Middle frontal gyrus (tissue), 1 donor: ENCODE results near the gene DBF4.
A peak's percentile ranks its signal among the peaks of the same experiment; 100 is the strongest.
"Not testable (repeated sequence)": the region's sequence is repeated elsewhere in the genome, so short reads cannot be mapped to it uniquely, and the experiment has no call there.

Source experiments
- DNase-seq: peaks from one replicate; pipeline ENCODE4 v3.0.0-alpha.2; 2015; ENCODE audit warnings: low spot score; ENCODE audit errors: extremely low spot score

DBF4 gene

GRCh38 chr7:87876040-87876868 is at the start of gene DBF4, which contains the start of gene SLC25A40:
Gene DBF4 (plus strand): TSS chr7:87876493. CDS start chr7:87876733, 240 bp downstream.
Gene SLC25A40 (minus strand): TSS chr7:87876360. CDS start chr7:87858727, 17,633 bp downstream.
- DNase-seq: peak; percentile 83

- DNase-seq: not testable (repeated sequence)
These were observed 47.9 kb upstream of the DBF4 start for GRCh38 chr7:87828383-87828782.

GRCh38 chr7:87831097-87831496 is 45.2 kb upstream of the DBF4 start:
- no peak for DNase-seq

GRCh38 chr7:87833130-87833529 is 43.2 kb upstream of the DBF4 start:
- DNase-seq: no peak

- DNase-seq: no peak
These were observed 38.7 kb upstream of the DBF4 start for GRCh38 chr7:87837597-87837996.

- DNase-seq: no peak
These were observed 25.3 kb upstream of the DBF4 start for GRCh38 chr7:87850836-87851593.

GRCh38 chr7:87852306-87852705 is 24.0 kb upstream of the DBF4 start:
- DNase-seq: no peak

GRCh38 chr7:87853237-87853864 is 22.9 kb upstream of the DBF4 start:
- no peak for DNase-seq

GRCh38 chr7:87858417-87859100 is 17.7 kb upstream of the DBF4 start:
- DNase-seq: no peak

- DNase-seq: no peak
These were observed 10.2 kb upstream of the DBF4 start for GRCh38 chr7:87866089-87866488.

GRCh38 chr7:87866533-87866932 is 9.8 kb upstream of the DBF4 start:
- not testable (repeated sequence) for DNase-seq

GRCh38 chr7:87870471-87870870 is 5.8 kb upstream of the DBF4 start:
- no peak for DNase-seq

GRCh38 chr7:87872346-87872745 is 3.9 kb upstream of the DBF4 start:
- DNase-seq: no peak

GRCh38 chr7:87873328-87873727 is 3.0 kb upstream of the DBF4 start:
- not testable (repeated sequence) for DNase-seq

GRCh38 chr7:87874066-87874465 is 2.2 kb upstream of the DBF4 start:
- DNase-seq: no peak

GRCh38 chr7:87875151-87876039 is 898 bp upstream of the DBF4 start:
- DNase-seq: no peak

GRCh38 chr7:87876869-87877234 is 559 bp downstream of the DBF4 start:
- peak; percentile 27 for DNase-seq

GRCh38 chr7:87877366-87878040 is 1.2 kb downstream of the DBF4 start:
- DNase-seq: no peak

GRCh38 chr7:87878208-87878735 is 2.0 kb downstream of the DBF4 start:
- DNase-seq: no peak
